Neural progenitor cell (in vitro differentiated cells): ENCODE results near the gene SLC23A1. TPM values are rescaled to one million over a fixed set of nuclear protein-coding genes. Genes with fewer than 3 reads are reported as not detected.

Experiments used
- DNase-seq: peaks from one replicate; pipeline ENCODE4 v3.0.0-alpha.2; 2016; ENCODE audit warnings: low spot score
- H2AFZ ChIP-seq: fragments of 200-600 bp; sonication (generic); replicated peaks from 2 replicates; pipeline ENCODE4 v1.6.1; 2016; ENCODE audit warnings: antibody characterized with exemption
- H3F3A ChIP-seq: fragments of 200-600 bp; sonication (generic); 2 replicates; pipeline ENCODE4 v1.6.1; 2016; ENCODE audit warnings: antibody characterized with exemption, low read depth
- H3K27ac ChIP-seq: fragments of 200-600 bp; sonication (generic); 2 replicates; pipeline ENCODE4 v1.5.1; 2016; ENCODE audit warnings: mild to moderate bottlenecking
- H3K27me3 ChIP-seq: fragments of 200-600 bp; sonication (generic); 2 replicates; pipeline ENCODE4 v1.6.1; 2016; ENCODE audit warnings: mild to moderate bottlenecking, moderate library complexity
- H3K36me3 ChIP-seq: fragments of 200-600 bp; sonication (generic); 2 replicates; pipeline ENCODE4 v1.5.1; 2016
- H3K4me1 ChIP-seq: fragments of 200-600 bp; sonication (generic); 2 replicates; pipeline ENCODE4 v1.6.1; 2016; ENCODE audit warnings: mixed run types
- H3K4me2 ChIP-seq: fragments of 200-600 bp; sonication (generic); 2 replicates; pipeline ENCODE4 v1.6.1; 2016
- H3K4me3 ChIP-seq: fragments of 200-600 bp; sonication (generic); 2 replicates; pipeline ENCODE4 v1.5.1; 2016
- H3K79me2 ChIP-seq: fragments of 200-600 bp; sonication (generic); 2 replicates; pipeline ENCODE4 v1.6.1; 2016; ENCODE audit warnings: low read depth
- H3K9ac ChIP-seq: fragments of 200-600 bp; sonication (generic); 2 replicates; pipeline ENCODE4 v1.6.1; 2016
- H3K9me3 ChIP-seq: fragments of 200-600 bp; sonication (generic); 2 replicates; pipeline ENCODE4 v1.5.1; 2016; ENCODE audit warnings: low read depth
- H4K20me1 ChIP-seq: fragments of 200-600 bp; sonication (generic); 2 replicates; pipeline ENCODE4 v1.6.1; 2016; ENCODE audit warnings: low read depth
- H3K27ac Mint-ChIP-seq: 3 replicates; pipeline ENCODE4 v1.8.0; 2021; ENCODE audit warnings: mixed read lengths
- H3K27me3 Mint-ChIP-seq: 2 replicates; pipeline ENCODE4 v1.8.0; 2022; ENCODE audit warnings: low read depth, mild to moderate bottlenecking, inconsistent platforms, moderate library complexity, mixed read lengths; ENCODE audit not compliant: insufficient read depth
- H3K36me3 Mint-ChIP-seq: 3 replicates; pipeline ENCODE4 v1.8.0; 2021; ENCODE audit warnings: mixed read lengths
- H3K4me1 Mint-ChIP-seq: 3 replicates; pipeline ENCODE4 v1.8.0; 2021; ENCODE audit warnings: mixed read lengths
- H3K4me3 Mint-ChIP-seq: 3 replicates; pipeline ENCODE4 v1.8.0; 2021; ENCODE audit warnings: mild to moderate bottlenecking, moderate library complexity, mixed read lengths
- H3K9me3 Mint-ChIP-seq: 3 replicates; pipeline ENCODE4 v1.8.0; 2020; ENCODE audit warnings: mixed read lengths
- EZH2 ChIP-seq: fragments of 200-600 bp; sonication (generic); IDR thresholded peaks from 2 replicates; pipeline ENCODE4 v1.6.1; 2017; ENCODE audit warnings: antibody characterized with exemption, mild to moderate bottlenecking, moderate library complexity
- EZH2phosphoT487 ChIP-seq: fragments of 200-600 bp; sonication (generic); IDR thresholded peaks from 2 replicates; pipeline ENCODE4 v1.6.1; 2017; ENCODE audit warnings: antibody characterized with exemption
- total RNA-seq: library from RNA; depleted of rRNA; stranded (reverse); fragments of >200 nt; gene quantifications from 2 replicates; pipeline ENCODE4 v1.2.3, GENCODE V29; 2015; ENCODE audit warnings: low replicate concordance
- TF ChIP-seq, protein P1 (sequence below): fragments of 200-600 bp; sonication (generic); IDR thresholded peaks from 2 replicates; pipeline ENCODE4 v1.5.1; 2017; ENCODE audit warnings: antibody characterized with exemption, mild to moderate bottlenecking

The SLC23A1 gene
- not detected in 2 replicates for total RNA-seq

DNA sequence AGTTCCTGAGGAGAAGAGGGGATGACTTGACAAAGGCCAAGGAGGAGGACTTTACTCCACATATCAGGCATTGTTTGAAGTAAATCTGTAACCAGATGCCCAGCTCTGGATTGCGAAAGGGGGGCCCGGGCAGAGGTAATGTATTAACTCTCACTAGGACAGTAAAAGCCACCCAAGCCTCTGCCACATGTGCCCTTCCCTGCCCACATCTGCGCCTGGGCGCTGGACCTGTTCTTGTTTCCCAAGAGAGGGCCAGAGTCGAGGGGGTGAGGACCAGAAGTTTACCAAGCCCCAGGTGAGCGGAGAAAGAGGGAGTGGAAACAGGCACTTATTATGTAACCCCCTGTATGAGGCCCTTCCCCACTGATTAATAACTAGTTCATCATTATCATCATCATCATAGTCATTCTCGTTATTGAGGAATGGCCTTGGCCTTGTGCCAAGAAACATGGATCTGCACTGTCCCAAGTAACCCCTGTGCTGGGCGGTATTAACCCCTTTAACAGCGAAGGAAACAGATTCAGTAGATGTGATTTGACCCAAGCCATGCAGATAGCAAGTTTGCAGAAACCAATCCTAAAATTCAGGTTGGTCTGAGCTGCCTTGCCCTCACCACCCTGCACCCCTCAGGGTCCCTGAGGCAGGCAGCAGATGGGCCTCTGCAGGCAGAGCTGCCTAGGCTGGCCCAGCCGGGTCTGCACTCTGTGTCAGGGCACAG, at the start of gene SLC23A1:
TSS of gene SLC23A1 (minus strand) at position 23 of the 718 bp plus-strand sequence. CDS start 44 bp downstream, outside the sequence.
- Histone ChIP-seq H3K27ac (no peak within 1 kb of the TSS), H3K36me3 (no peaks in the 10 kb centered on the region), H3K4me3 (no peak within 1 kb of the TSS), H3K9ac (no peak within 1 kb of the TSS), H4K20me1 (no peaks in the 10 kb centered on the region), H3K9me3 (no peaks in the 10 kb centered on the region), H2AFZ (no peak within 1 kb of the TSS), H3K4me2 (no peak within 1 kb of the TSS), H3F3A (no peaks in the 10 kb centered on the region), H3K79me2 (no peaks in the 10 kb centered on the region), H3K4me1 (peaks cover 2% of the 10 kb centered on the region), H3K27me3 (no peaks in the 10 kb centered on the region)
- DNase-seq, result no peak
- Mint-ChIP-seq H3K4me3 (no peak within 1 kb of the TSS), H3K27me3 (peaks cover 4% of the 10 kb centered on the region), H3K9me3 (no peaks in the 10 kb centered on the region), H3K36me3 (no peaks in the 10 kb centered on the region), H3K27ac (no peak within 1 kb of the TSS), H3K4me1 (peaks cover 16% of the 10 kb centered on the region)
- TF ChIP-seq EZH2 (no peak), EZH2phosphoT487 (no peak)
- TF ChIP-seq, protein P1, sequence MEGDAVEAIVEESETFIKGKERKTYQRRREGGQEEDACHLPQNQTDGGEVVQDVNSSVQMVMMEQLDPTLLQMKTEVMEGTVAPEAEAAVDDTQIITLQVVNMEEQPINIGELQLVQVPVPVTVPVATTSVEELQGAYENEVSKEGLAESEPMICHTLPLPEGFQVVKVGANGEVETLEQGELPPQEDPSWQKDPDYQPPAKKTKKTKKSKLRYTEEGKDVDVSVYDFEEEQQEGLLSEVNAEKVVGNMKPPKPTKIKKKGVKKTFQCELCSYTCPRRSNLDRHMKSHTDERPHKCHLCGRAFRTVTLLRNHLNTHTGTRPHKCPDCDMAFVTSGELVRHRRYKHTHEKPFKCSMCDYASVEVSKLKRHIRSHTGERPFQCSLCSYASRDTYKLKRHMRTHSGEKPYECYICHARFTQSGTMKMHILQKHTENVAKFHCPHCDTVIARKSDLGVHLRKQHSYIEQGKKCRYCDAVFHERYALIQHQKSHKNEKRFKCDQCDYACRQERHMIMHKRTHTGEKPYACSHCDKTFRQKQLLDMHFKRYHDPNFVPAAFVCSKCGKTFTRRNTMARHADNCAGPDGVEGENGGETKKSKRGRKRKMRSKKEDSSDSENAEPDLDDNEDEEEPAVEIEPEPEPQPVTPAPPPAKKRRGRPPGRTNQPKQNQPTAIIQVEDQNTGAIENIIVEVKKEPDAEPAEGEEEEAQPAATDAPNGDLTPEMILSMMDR, result no peak

DNA sequence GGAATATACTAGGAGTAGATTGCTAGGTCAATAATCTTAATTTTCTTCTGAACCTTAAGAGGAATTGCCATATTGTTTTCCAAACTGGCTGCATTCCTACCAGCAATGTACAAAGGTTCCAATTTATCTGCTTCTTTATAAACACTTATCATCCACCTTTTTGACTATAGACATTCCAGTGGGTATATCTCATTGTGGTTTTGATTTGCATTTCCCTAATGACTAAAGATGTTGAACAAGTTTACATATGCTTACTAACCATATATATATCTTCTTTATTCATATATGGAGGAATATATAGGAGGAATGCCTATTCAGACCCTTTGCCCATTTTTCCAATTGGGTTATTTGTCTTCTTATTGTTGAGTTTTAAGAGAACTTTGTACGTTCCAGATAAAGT, 48.6 kb upstream of the SLC23A1 start:
- Histone ChIP-seq H3K27ac (no peak overlapping the region), H3K9me3 (no peaks in the 10 kb centered on the region), H3K79me2 (no peaks in the 10 kb centered on the region), H3K36me3 (peaks cover 4% of the 10 kb centered on the region), H3K9ac (no peak overlapping the region), H3K4me3 (no peak overlapping the region), H3K4me2 (no peak overlapping the region), H3K27me3 (no peaks in the 10 kb centered on the region), H3F3A (no peaks in the 10 kb centered on the region), H4K20me1 (no peaks in the 10 kb centered on the region), H3K4me1 (no peaks in the 10 kb centered on the region), H2AFZ (no peak overlapping the region)
- TF ChIP-seq, protein P1, result no peak
- TF ChIP-seq EZH2, result no peak
- TF ChIP-seq EZH2phosphoT487, result no peak
- Mint-ChIP-seq H3K27me3 (no peaks in the 10 kb centered on the region), H3K4me3 (no peak overlapping the region), H3K9me3 (no peaks in the 10 kb centered on the region), H3K36me3 (peaks cover 8% of the 10 kb centered on the region), H3K27ac (no peak overlapping the region), H3K4me1 (no peaks in the 10 kb centered on the region)
- no peak for DNase-seq

DNA sequence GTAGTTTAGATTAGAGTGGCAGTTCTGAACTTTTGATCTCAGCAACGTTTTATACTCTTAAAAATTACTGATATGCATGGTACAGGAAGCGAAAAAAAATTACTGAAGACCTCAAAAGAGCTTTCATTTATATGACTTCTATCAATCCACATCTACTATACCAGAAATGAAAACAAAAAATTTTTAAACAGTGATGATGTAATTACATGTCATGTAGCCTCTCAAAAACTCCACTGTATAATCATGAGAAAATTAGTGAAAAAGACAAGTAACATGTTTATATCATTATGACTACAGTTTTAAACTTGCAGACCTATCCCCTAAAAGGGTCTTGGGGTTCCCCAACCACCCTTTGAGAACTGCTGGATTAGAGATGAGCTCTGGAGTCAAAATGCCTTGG, 46.9 kb upstream of the SLC23A1 start:
- Histone ChIP-seq H4K20me1 (no peaks in the 10 kb centered on the region), H3K4me3 (no peak overlapping the region), H3F3A (no peaks in the 10 kb centered on the region), H3K79me2 (no peaks in the 10 kb centered on the region), H3K4me1 (no peaks in the 10 kb centered on the region), H3K36me3 (no peaks in the 10 kb centered on the region), H3K9ac (no peak overlapping the region), H3K27ac (no peak overlapping the region), H3K4me2 (no peak overlapping the region), H2AFZ (no peak overlapping the region), H3K9me3 (no peaks in the 10 kb centered on the region), H3K27me3 (no peaks in the 10 kb centered on the region)
- Mint-ChIP-seq H3K9me3 (no peaks in the 10 kb centered on the region), H3K27me3 (no peaks in the 10 kb centered on the region), H3K4me3 (no peak overlapping the region), H3K36me3 (peaks cover 8% of the 10 kb centered on the region), H3K4me1 (no peaks in the 10 kb centered on the region), H3K27ac (no peak overlapping the region)
- TF ChIP-seq EZH2 (no peak), EZH2phosphoT487 (no peak)
- TF ChIP-seq, protein P1, result no peak
- no peak for DNase-seq
